Mammary epithelial cell (primary cell): ENCODE results near the gene ATP7A.

Experiments used
- EZH2 ChIP-seq: IDR thresholded peaks from 2 replicates; pipeline ENCODE4 v1.6.1; 2012; ENCODE audit warnings: low read length, inconsistent platforms, borderline replicate concordance
- TF ChIP-seq, protein P1 (sequence below), 2 donors: IDR thresholded peaks in 1 of 2; conservative IDR thresholded peaks in 1 of 2; 2 replicates each; pipeline ENCODE4 v1.5.1; 2011 to 2012; ENCODE audit warnings: inconsistent platforms in 2 of 2, low read length in 2 of 2, mild to moderate bottlenecking in 2 of 2, control low read depth in 1 of 2, low read depth in 1 of 2; ENCODE audit not compliant: insufficient read depth in 1 of 2; ENCODE audit errors: extremely low read depth in 1 of 2

DNA sequence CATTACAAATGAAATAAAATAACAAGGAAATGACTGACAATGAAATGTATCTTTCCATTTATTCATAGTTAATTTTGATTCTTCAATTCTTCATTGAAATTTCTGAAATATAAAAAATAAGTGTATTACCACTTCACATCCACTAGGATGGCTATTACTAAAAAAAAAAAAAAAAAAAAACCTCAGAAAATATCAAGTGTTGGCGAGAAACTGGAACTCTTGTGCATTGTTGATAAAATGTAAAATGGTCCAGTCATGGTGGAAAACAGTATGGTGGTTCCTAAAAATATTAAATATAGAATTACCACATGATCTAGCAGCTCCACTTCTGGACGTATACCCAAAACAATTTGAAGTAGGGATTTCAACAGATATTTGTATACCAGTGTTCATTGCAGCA, 36.1 kb downstream of the ATP7A start:
- TF ChIP-seq, protein P1, sequence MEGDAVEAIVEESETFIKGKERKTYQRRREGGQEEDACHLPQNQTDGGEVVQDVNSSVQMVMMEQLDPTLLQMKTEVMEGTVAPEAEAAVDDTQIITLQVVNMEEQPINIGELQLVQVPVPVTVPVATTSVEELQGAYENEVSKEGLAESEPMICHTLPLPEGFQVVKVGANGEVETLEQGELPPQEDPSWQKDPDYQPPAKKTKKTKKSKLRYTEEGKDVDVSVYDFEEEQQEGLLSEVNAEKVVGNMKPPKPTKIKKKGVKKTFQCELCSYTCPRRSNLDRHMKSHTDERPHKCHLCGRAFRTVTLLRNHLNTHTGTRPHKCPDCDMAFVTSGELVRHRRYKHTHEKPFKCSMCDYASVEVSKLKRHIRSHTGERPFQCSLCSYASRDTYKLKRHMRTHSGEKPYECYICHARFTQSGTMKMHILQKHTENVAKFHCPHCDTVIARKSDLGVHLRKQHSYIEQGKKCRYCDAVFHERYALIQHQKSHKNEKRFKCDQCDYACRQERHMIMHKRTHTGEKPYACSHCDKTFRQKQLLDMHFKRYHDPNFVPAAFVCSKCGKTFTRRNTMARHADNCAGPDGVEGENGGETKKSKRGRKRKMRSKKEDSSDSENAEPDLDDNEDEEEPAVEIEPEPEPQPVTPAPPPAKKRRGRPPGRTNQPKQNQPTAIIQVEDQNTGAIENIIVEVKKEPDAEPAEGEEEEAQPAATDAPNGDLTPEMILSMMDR (conservative IDR thresholded peaks at IDR 0.05 in 1 of 2, IDR thresholded peaks at IDR 0.05 in 1 of 2; ENCODE audit: extremely low read depth in 1 of 2, insufficient read depth in 1 of 2, low read depth in 1 of 2, low read length in 2 of 2): no peak
- no peak for TF ChIP-seq EZH2
